WTC11 (cell line): Measurements from ENCODE around the gene USP44. TPM values are rescaled to one million over a fixed set of nuclear protein-coding genes. Genes with fewer than 3 reads are reported as not detected.
A peak's percentile ranks its signal among the peaks of the same experiment; 100 is the strongest.

Source experiments
- ATAC-seq: fragments of 200-7000 bp; cut with Tn5 transposase; 2 replicates; pipeline ENCODE4 v1.10.0; 2021; ENCODE audit warnings: mild to moderate bottlenecking, moderate library complexity
- CTCF ChIA-PET: fragments of 300-600 bp; sonication (Branson Sonifier 250); formaldehyde crosslinking; loops from one replicate; lab custom pipeline; 2021; ENCODE audit warnings: antibody characterized with exemption; lab: Charles Lee
- POLR2A ChIA-PET: fragments of 350-600 bp; sonication (Branson Sonifier 250); formaldehyde crosslinking; loops from one replicate; lab custom pipeline; 2021; ENCODE audit warnings: antibody characterized with exemption; lab: Charles Lee
- DNase-seq: peaks from one replicate; pipeline ENCODE4 v3.0.0; 2021; ENCODE audit warnings: low spot score
- H3K27ac Mint-ChIP-seq: 2 replicates; pipeline ENCODE4 v1.8.0; 2021; ENCODE audit warnings: mixed read lengths
- H3K27me3 Mint-ChIP-seq: 2 replicates; pipeline ENCODE4 v1.8.0; 2021; ENCODE audit warnings: low read depth, mild to moderate bottlenecking, moderate library complexity, mixed read lengths
- H3K36me3 Mint-ChIP-seq: 2 replicates; pipeline ENCODE4 v1.8.0; 2021; ENCODE audit warnings: mixed read lengths
- H3K4me1 Mint-ChIP-seq: 2 replicates; pipeline ENCODE4 v1.8.0; 2022; ENCODE audit warnings: mixed read lengths
- H3K4me3 Mint-ChIP-seq: 2 replicates; pipeline ENCODE4 v1.8.0; 2021; ENCODE audit warnings: mild to moderate bottlenecking, moderate library complexity, mixed read lengths
- H3K9me3 Mint-ChIP-seq: 2 replicates; pipeline ENCODE4 v1.8.0; 2021; ENCODE audit warnings: mixed read lengths
- CBFB ChIP-seq: sonication (generic); formaldehyde crosslinking; IDR thresholded peaks from 2 replicates; pipeline ENCODE4 v1.8.1; 2022; ENCODE audit warnings: mild to moderate bottlenecking, low read depth, missing genetic modification reagents
- ELF4 ChIP-seq: sonication (generic); formaldehyde crosslinking; IDR thresholded peaks from 2 replicates; pipeline ENCODE4 v1.8.1; 2022; ENCODE audit warnings: low read depth, mild to moderate bottlenecking, moderate library complexity, missing genetic modification reagents
- ESRRA ChIP-seq: sonication (generic); formaldehyde crosslinking; IDR thresholded peaks from 2 replicates; pipeline ENCODE4 v1.8.1; 2022; ENCODE audit warnings: mild to moderate bottlenecking, missing genetic modification reagents, borderline replicate concordance
- FOXJ3 ChIP-seq: sonication (generic); formaldehyde crosslinking; IDR thresholded peaks from 2 replicates; pipeline ENCODE4 v1.9.0; 2021; ENCODE audit warnings: missing genetic modification reagents, mild to moderate bottlenecking, borderline replicate concordance
- GRHL2 ChIP-seq: fragments of 250-450 bp; sonication (Bioruptor Pico); IDR thresholded peaks from 2 replicates; pipeline ENCODE4 v1.8.0; 2022; ENCODE audit warnings: mild to moderate bottlenecking, moderate library complexity; ENCODE audit not compliant: insufficient replicate concordance, severe bottlenecking
- HMGA2 ChIP-seq: fragments of 250-450 bp; sonication (Bioruptor Pico); IDR thresholded peaks from 2 replicates; pipeline ENCODE4 v1.4.0; 2021; ENCODE audit warnings: mild to moderate bottlenecking, moderate library complexity
- IRF1 ChIP-seq: sonication (generic); formaldehyde crosslinking; IDR thresholded peaks from 2 replicates; pipeline ENCODE4 v1.8.0; 2023; ENCODE audit warnings: missing genetic modification reagents
- JAZF1 ChIP-seq: fragments of 250-450 bp; sonication (Bioruptor Pico); IDR thresholded peaks from 2 replicates; pipeline ENCODE4 v1.9.0; 2021; ENCODE audit warnings: moderate library complexity, mild to moderate bottlenecking, inconsistent platforms
- JUN ChIP-seq: sonication (generic); formaldehyde crosslinking; IDR thresholded peaks from 2 replicates; pipeline ENCODE4 v1.8.0; 2023; ENCODE audit warnings: mild to moderate bottlenecking, missing genetic modification reagents
- MYBL2 ChIP-seq: sonication (generic); formaldehyde crosslinking; IDR thresholded peaks from 2 replicates; pipeline ENCODE4 v1.8.1; 2023; ENCODE audit warnings: mild to moderate bottlenecking, moderate library complexity, missing genetic modification reagents
- NR2C2 ChIP-seq: sonication (generic); formaldehyde crosslinking; IDR thresholded peaks from 2 replicates; pipeline ENCODE4 v1.8.0; 2022; ENCODE audit warnings: mild to moderate bottlenecking, missing genetic modification reagents
- NR3C1 ChIP-seq: sonication (generic); formaldehyde crosslinking; conservative IDR thresholded peaks from 2 replicates; pipeline ENCODE4 v1.8.1; 2023; ENCODE audit warnings: low read depth, mild to moderate bottlenecking, missing genetic modification reagents
- OVOL2 ChIP-seq: fragments of 250-450 bp; sonication (Bioruptor Pico); IDR thresholded peaks from 2 replicates; pipeline ENCODE4 v1.9.0; 2021; ENCODE audit warnings: mild to moderate bottlenecking, borderline replicate concordance
- ZNF671 ChIP-seq: fragments of 250-450 bp; sonication (Bioruptor Pico); IDR thresholded peaks from 2 replicates; pipeline ENCODE4 v1.8.0; 2021; ENCODE audit warnings: mild to moderate bottlenecking
- total RNA-seq: library from RNA; stranded (reverse); gene quantifications from 3 replicates; pipeline ENCODE4 v1.2.3, GENCODE V29; 2021
- TF ChIP-seq, protein P1 (sequence below): fragments of 250-450 bp; sonication (Bioruptor Pico); IDR thresholded peaks from 2 replicates; pipeline ENCODE4 v1.9.0; 2021; ENCODE audit warnings: moderate library complexity, mild to moderate bottlenecking, inconsistent platforms, borderline replicate concordance
- TF ChIP-seq, protein P2 (sequence below): sonication (generic); formaldehyde crosslinking; IDR thresholded peaks from 2 replicates; pipeline ENCODE4 v1.8.1; 2023; ENCODE audit warnings: mild to moderate bottlenecking, missing genetic modification reagents, borderline replicate concordance
- TF ChIP-seq, protein P3 (sequence below): sonication (generic); formaldehyde crosslinking; conservative IDR thresholded peaks from 2 replicates; pipeline ENCODE4 v1.8.1; 2022; ENCODE audit warnings: mild to moderate bottlenecking, missing genetic modification reagents
- TF ChIP-seq, protein P4 (sequence below): sonication (generic); formaldehyde crosslinking; conservative IDR thresholded peaks from 2 replicates; pipeline ENCODE4 v1.8.1; 2023; ENCODE audit warnings: mild to moderate bottlenecking, low read depth, missing genetic modification reagents, moderate library complexity

USP44 gene
- total RNA-seq, 1 experiment from 2014 or later = 93.4 TPM

DNA sequence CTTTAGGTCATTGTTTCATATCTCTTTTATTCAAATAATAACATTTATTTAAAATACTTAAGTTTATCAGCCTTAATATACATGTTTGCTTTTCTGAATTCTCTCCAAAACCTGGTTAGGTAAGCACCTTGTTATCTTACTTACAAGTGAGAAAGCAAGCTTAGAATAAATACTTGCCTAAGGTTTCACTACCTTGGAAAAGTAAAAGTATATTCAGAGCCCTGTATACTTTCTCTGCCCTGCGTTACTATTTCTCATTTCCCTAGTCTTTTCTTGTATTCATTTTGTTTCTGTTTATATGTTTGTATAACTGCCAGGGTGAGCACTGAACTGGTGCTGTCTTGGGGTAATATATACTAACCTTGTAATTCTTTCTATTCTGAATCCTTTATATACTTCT, 55.8 kb downstream of the USP44 start (continued):
- TF ChIP-seq, protein P1, sequence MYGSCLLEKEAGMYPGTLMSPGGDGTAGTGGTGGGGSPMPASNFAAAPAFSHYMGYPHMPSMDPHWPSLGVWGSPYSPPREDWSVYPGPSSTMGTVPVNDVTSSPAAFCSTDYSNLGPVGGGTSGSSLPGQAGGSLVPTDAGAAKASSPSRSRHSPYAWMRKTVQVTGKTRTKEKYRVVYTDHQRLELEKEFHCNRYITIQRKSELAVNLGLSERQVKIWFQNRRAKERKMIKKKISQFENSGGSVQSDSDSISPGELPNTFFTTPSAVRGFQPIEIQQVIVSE (CRISPR knock-in tag) = no peak
- no peak for TF ChIP-seq NR3C1
- no peak for TF ChIP-seq ZNF671 (CRISPR knock-in tag)
- no peak for TF ChIP-seq IRF1 (CRISPR knock-in tag)

DNA sequence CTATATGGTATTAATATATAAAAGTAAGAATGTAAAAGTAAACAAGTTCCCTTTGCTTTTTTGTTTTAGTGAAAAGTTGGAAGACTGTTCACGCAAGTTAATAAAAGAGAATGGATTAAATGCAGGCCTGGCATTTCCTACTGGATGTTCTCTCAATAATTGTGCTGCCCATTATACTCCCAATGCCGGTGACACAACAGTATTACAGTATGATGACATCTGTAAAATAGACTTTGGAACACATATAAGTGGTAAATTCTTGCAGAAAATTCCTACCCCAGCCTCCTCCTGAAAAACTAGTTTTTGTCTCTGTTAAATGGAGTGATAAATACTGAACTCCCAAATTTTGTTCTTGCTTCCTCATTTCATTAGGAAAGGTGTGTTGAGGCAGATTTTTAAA, 56.4 kb downstream of the USP44 start:
- CTCF ChIA-PET = no interaction called here
- no peaks in the 10 kb centered on the region for H3K27me3 Mint-ChIP-seq
- H3K4me3 Mint-ChIP-seq = no peak overlapping the region
- DNase-seq = no peak
- H3K36me3 Mint-ChIP-seq = peaks cover 56% of the 10 kb centered on the region
- POLR2A ChIA-PET = no interaction called here
- no peak overlapping the region for H3K27ac Mint-ChIP-seq
- 0 out of 2 replicates have a peak, but pooled peaks cover 4% of the 10 kb centered on the region for H3K9me3 Mint-ChIP-seq
- TF ChIP-seq, protein P2, sequence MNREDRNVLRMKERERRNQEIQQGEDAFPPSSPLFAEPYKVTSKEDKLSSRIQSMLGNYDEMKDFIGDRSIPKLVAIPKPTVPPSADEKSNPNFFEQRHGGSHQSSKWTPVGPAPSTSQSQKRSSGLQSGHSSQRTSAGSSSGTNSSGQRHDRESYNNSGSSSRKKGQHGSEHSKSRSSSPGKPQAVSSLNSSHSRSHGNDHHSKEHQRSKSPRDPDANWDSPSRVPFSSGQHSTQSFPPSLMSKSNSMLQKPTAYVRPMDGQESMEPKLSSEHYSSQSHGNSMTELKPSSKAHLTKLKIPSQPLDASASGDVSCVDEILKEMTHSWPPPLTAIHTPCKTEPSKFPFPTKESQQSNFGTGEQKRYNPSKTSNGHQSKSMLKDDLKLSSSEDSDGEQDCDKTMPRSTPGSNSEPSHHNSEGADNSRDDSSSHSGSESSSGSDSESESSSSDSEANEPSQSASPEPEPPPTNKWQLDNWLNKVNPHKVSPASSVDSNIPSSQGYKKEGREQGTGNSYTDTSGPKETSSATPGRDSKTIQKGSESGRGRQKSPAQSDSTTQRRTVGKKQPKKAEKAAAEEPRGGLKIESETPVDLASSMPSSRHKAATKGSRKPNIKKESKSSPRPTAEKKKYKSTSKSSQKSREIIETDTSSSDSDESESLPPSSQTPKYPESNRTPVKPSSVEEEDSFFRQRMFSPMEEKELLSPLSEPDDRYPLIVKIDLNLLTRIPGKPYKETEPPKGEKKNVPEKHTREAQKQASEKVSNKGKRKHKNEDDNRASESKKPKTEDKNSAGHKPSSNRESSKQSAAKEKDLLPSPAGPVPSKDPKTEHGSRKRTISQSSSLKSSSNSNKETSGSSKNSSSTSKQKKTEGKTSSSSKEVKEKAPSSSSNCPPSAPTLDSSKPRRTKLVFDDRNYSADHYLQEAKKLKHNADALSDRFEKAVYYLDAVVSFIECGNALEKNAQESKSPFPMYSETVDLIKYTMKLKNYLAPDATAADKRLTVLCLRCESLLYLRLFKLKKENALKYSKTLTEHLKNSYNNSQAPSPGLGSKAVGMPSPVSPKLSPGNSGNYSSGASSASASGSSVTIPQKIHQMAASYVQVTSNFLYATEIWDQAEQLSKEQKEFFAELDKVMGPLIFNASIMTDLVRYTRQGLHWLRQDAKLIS = no peak
- no peak for TF ChIP-seq MYBL2
- no peaks in the 10 kb centered on the region for H3K4me1 Mint-ChIP-seq
- ATAC-seq = no peak

DNA sequence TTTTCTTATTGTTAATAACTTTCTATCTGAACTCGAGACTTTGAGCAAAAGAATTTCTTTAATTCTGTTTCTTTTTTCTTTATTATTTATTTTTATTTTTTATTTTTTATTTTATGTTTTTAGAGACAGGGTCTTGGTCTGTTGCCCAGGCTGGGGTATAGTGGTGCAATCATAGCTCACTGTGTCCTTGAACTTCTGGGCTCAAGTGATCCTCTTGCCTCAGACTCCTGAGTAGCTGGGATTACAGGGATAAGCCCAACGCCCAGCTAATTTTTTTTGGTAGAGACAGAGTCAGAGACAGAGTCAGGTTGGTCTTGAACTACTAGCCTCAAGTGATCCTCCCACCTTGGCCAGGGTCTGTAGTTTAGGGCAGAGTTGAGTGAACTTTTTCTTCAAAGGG, 58.8 kb downstream of the USP44 start:
- TF ChIP-seq JAZF1 (CRISPR knock-in tag) (no peak), ELF4 (CRISPR knock-in tag) (no peak), HMGA2 (CRISPR knock-in tag) (0 out of 2 replicates have a peak, but pooled peaks have one; percentile 16), NR2C2 (CRISPR knock-in tag) (no peak)
- TF ChIP-seq, protein P3, sequence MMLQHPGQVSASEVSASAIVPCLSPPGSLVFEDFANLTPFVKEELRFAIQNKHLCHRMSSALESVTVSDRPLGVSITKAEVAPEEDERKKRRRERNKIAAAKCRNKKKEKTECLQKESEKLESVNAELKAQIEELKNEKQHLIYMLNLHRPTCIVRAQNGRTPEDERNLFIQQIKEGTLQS (CRISPR knock-in tag) = no peak
- Mint-ChIP-seq H3K27me3 (no peaks in the 10 kb centered on the region), H3K4me1 (no peaks in the 10 kb centered on the region), H3K27ac (no peak overlapping the region), H3K36me3 (peaks cover 48% of the 10 kb centered on the region), H3K9me3 (0 out of 2 replicates have a peak, but pooled peaks cover 4% of the 10 kb centered on the region), H3K4me3 (no peak overlapping the region)
- no peak for ATAC-seq
- ChIA-PET CTCF (interaction anchor here (1.1 kb wide), 1 partner anchor 42 kb away, joined by 5 read pairs; no protein-coding TSS in a partner anchor), POLR2A (no interaction called here)
- no peak for DNase-seq

DNA sequence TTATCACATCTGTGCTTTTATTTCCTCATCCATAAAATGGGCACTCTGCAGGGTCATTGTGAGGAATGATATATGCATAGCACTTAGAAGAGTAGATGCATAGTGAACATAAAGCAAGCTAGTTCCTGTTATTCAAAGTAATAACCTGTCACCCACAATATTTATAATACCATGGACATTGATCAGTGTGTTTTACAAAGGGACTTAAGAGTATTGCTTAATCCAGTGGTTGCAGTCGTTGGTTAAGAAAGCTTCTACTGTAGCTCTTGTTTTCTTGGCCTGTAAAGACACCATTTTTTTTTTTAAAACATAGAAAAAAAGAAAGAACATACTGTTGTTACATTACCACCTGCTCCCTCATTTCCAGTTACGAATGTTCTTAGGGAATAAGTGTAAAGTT, 64.3 kb downstream of the USP44 start:
- no peak overlapping the region for H3K27ac Mint-ChIP-seq
- no peaks in the 10 kb centered on the region for H3K4me1 Mint-ChIP-seq
- no peak overlapping the region for H3K4me3 Mint-ChIP-seq
- no peaks in the 10 kb centered on the region for H3K9me3 Mint-ChIP-seq
- no peak for ATAC-seq
- no peaks in the 10 kb centered on the region for H3K27me3 Mint-ChIP-seq
- no peak for TF ChIP-seq JUN
- no peak for TF ChIP-seq FOXJ3 (CRISPR knock-in tag)
- no peak for TF ChIP-seq CBFB (CRISPR knock-in tag)
- TF ChIP-seq, protein P4, sequence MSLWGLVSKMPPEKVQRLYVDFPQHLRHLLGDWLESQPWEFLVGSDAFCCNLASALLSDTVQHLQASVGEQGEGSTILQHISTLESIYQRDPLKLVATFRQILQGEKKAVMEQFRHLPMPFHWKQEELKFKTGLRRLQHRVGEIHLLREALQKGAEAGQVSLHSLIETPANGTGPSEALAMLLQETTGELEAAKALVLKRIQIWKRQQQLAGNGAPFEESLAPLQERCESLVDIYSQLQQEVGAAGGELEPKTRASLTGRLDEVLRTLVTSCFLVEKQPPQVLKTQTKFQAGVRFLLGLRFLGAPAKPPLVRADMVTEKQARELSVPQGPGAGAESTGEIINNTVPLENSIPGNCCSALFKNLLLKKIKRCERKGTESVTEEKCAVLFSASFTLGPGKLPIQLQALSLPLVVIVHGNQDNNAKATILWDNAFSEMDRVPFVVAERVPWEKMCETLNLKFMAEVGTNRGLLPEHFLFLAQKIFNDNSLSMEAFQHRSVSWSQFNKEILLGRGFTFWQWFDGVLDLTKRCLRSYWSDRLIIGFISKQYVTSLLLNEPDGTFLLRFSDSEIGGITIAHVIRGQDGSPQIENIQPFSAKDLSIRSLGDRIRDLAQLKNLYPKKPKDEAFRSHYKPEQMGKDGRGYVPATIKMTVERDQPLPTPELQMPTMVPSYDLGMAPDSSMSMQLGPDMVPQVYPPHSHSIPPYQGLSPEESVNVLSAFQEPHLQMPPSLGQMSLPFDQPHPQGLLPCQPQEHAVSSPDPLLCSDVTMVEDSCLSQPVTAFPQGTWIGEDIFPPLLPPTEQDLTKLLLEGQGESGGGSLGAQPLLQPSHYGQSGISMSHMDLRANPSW (CRISPR knock-in tag) = no peak
- TF ChIP-seq GRHL2 (CRISPR knock-in tag) = no peak
- no peak for TF ChIP-seq OVOL2 (CRISPR knock-in tag)
- no peak for TF ChIP-seq ESRRA
- no peak for DNase-seq
- ChIA-PET POLR2A (interaction anchor here (0.5 kb wide), 1 partner anchor 467 kb away, joined by 3 read pairs; no protein-coding TSS in a partner anchor), CTCF (no interaction called here)
- H3K36me3 Mint-ChIP-seq = peaks cover 37% of the 10 kb centered on the region
